IMR-90 (cell line): ENCODE results near the gene INSL6. TPM values are rescaled to one million over a fixed set of nuclear protein-coding genes. Genes with fewer than 3 reads are reported as not detected.

ENCODE experiments used
- ATAC-seq: fragments of 200-7000 bp; cut with Tn5 transposase; 2 replicates; pipeline ENCODE4 v1.9.1; 2020; ENCODE audit warnings: low read depth, mild to moderate bottlenecking, moderate library complexity
- BruUV-seq: library from RNA; stranded (reverse); fragments of 400-500 nt; replicated peaks from 2 replicates; lab custom pipeline; 2021; lab: Mats Ljungman, UMichigan
- CTCF ChIA-PET: fragments of 300-600 bp; formaldehyde crosslinking; extraction: SDS; loops from one replicate; lab custom pipeline; 2021; ENCODE audit warnings: antibody characterized with exemption; lab: Yijun Ruan, JAX
- POLR2A ChIA-PET: fragments of 300-600 bp; sonication (Branson Sonifier 250); formaldehyde crosslinking; loops from one replicate; lab custom pipeline; 2022; ENCODE audit warnings: antibody characterized with exemption; ENCODE audit not compliant: unreplicated experiment; lab: Charles Lee
- DNase-seq: peaks from one replicate; pipeline ENCODE4 v3.0.0; 2013
- H2AFZ ChIP-seq: replicated peaks from 2 replicates; pipeline ENCODE3; 2013; ENCODE audit warnings: low read length, mild to moderate bottlenecking; ENCODE audit not compliant: poor library complexity
- H2AK5ac ChIP-seq: 2 replicates; pipeline ENCODE4 v1.6.1; 2013; ENCODE audit warnings: low read depth, low read length, inconsistent platforms
- H2AK9ac ChIP-seq: replicated peaks from 2 replicates; pipeline ENCODE3; 2013; ENCODE audit warnings: mild to moderate bottlenecking, low read depth, low read length, moderate library complexity; ENCODE audit not compliant: poor library complexity
- H2BK120ac ChIP-seq: 2 replicates; pipeline ENCODE4 v1.6.1; 2013; ENCODE audit warnings: low read depth, low read length, inconsistent platforms
- H2BK15ac ChIP-seq: 3 replicates; pipeline ENCODE4 v1.6.1; 2013; ENCODE audit warnings: low read depth, low read length, inconsistent platforms
- H2BK20ac ChIP-seq: 2 replicates; pipeline ENCODE4 v1.6.1; 2013; ENCODE audit warnings: low read depth, mild to moderate bottlenecking, inconsistent platforms, low read length, moderate library complexity
- H2BK5ac ChIP-seq: 2 replicates; pipeline ENCODE4 v1.6.1; 2013; ENCODE audit warnings: mild to moderate bottlenecking, low read depth, low read length, inconsistent platforms; ENCODE audit not compliant: poor library complexity, severe bottlenecking
- H3K14ac ChIP-seq: replicated peaks from 2 replicates; pipeline ENCODE4 v1.6.1; 2013; ENCODE audit warnings: low read depth, low read length, inconsistent platforms
- H3K18ac ChIP-seq: 2 replicates; pipeline ENCODE4 v1.6.1; 2013; ENCODE audit warnings: low read depth, low read length, control low read depth
- H3K23ac ChIP-seq: 2 replicates; pipeline ENCODE4 v1.6.1; 2013; ENCODE audit warnings: low read depth, low read length, inconsistent platforms
- H3K27ac ChIP-seq: 2 replicates; pipeline ENCODE4 v1.5.1; 2013; ENCODE audit warnings: mild to moderate bottlenecking, control low read depth, low read length; ENCODE audit not compliant: insufficient read depth
- H3K27me3 ChIP-seq: 2 replicates; pipeline ENCODE4 v1.6.1; 2013; ENCODE audit warnings: low read length; ENCODE audit not compliant: control insufficient read depth, insufficient read depth
- H3K36me3 ChIP-seq: 2 replicates; pipeline ENCODE4 v1.6.1; 2013; ENCODE audit warnings: low read length, mixed read lengths; ENCODE audit not compliant: control insufficient read depth, insufficient read depth
- H3K4ac ChIP-seq: 2 replicates; pipeline ENCODE4 v1.6.1; 2013; ENCODE audit warnings: low read depth, low read length, inconsistent platforms
- H3K4me1 ChIP-seq: 2 replicates; pipeline ENCODE4 v1.6.1; 2013; ENCODE audit warnings: low read length, mixed read lengths; ENCODE audit not compliant: control insufficient read depth, insufficient read depth
- H3K4me2 ChIP-seq: 2 replicates; pipeline ENCODE4 v1.6.1; 2013; ENCODE audit warnings: low read depth, mild to moderate bottlenecking, control low read depth, low read length, moderate library complexity
- H3K4me3 ChIP-seq: 2 replicates; pipeline ENCODE4 v1.5.1; 2013; ENCODE audit warnings: low read depth, mild to moderate bottlenecking, control low read depth, low read length, moderate library complexity; ENCODE audit not compliant: insufficient read depth
- H3K56ac ChIP-seq: 2 replicates; pipeline ENCODE4 v1.6.1; 2013; ENCODE audit warnings: low read length, inconsistent platforms; ENCODE audit not compliant: insufficient read depth; ENCODE audit errors: extremely low read depth
- H3K79me1 ChIP-seq, 2 experiments: 2 replicates each; pipeline ENCODE4 v1.6.1; 2013; ENCODE audit warnings: low read length in 2 of 2, inconsistent platforms in 1 of 2, low read depth in 1 of 2
- H3K9ac ChIP-seq: 2 replicates; pipeline ENCODE4 v1.6.1; 2013; ENCODE audit warnings: low read depth, low read length, control low read depth
- H3K9me1 ChIP-seq: 2 replicates; pipeline ENCODE4 v1.6.1; 2013; ENCODE audit warnings: low read length, inconsistent platforms; ENCODE audit not compliant: insufficient read depth
- H3K9me3 ChIP-seq: 2 replicates; pipeline ENCODE4 v1.6.1; 2013; ENCODE audit warnings: low read length; ENCODE audit not compliant: control insufficient read depth, insufficient read depth
- H4K20me1 ChIP-seq: 2 replicates; pipeline ENCODE4 v1.6.1; 2013; ENCODE audit warnings: low read length, inconsistent platforms; ENCODE audit not compliant: insufficient read depth
- H4K5ac ChIP-seq: 2 replicates; pipeline ENCODE4 v1.6.1; 2013; ENCODE audit warnings: mild to moderate bottlenecking, low read depth, low read length, control low read depth
- H4K8ac ChIP-seq, 2 experiments: 2 replicates each; pipeline ENCODE4 v1.6.1; 2013; ENCODE audit warnings: low read depth in 2 of 2, low read length in 2 of 2, control low read depth in 1 of 2, inconsistent platforms in 1 of 2
- H4K91ac ChIP-seq: 2 replicates; pipeline ENCODE4 v1.6.1; 2013; ENCODE audit warnings: low read depth, low read length, inconsistent platforms; ENCODE audit not compliant: insufficient read depth
- CEBPB ChIP-seq: IDR thresholded peaks from 2 replicates; pipeline ENCODE4 v1.6.1; 2012; ENCODE audit warnings: low read depth, low read length, improper control_type of control experiment
- CTCF ChIP-seq: conservative IDR thresholded peaks from 2 replicates; pipeline ENCODE4 v1.5.1; 2012; ENCODE audit warnings: mild to moderate bottlenecking, low read depth, low read length, improper control_type of control experiment
- MAZ ChIP-seq: IDR thresholded peaks from 2 replicates; pipeline ENCODE4 v1.6.1; 2012; ENCODE audit warnings: low read depth, mild to moderate bottlenecking, low read length, improper control_type of control experiment, moderate library complexity, borderline replicate concordance
- MXI1 ChIP-seq: IDR thresholded peaks from 2 replicates; pipeline ENCODE4 v1.6.1; 2012; ENCODE audit warnings: low read depth, mild to moderate bottlenecking, low read length, moderate library complexity, borderline replicate concordance
- POLR2A ChIP-seq: IDR thresholded peaks from 2 replicates; pipeline ENCODE4 v1.6.1; 2012; ENCODE audit warnings: mild to moderate bottlenecking, low read depth, low read length
- RCOR1 ChIP-seq: IDR thresholded peaks from 2 replicates; pipeline ENCODE4 v1.6.1; 2012; ENCODE audit warnings: mild to moderate bottlenecking, low read length, improper control_type of control experiment; ENCODE audit not compliant: insufficient replicate concordance
- WGBS, 2 experiments: methylation state at CpG; one replicate each; pipeline versions ENCODE4 v1.1.5 to v1.1.7; 2013; ENCODE audit warnings: missing lambda C conversion rate in 2 of 2; ENCODE audit not compliant: insufficient read length in 1 of 2; ENCODE audit errors: extremely low coverage in 2 of 2; 5-methylcytosine and 5-hydroxymethylcytosine counted together
- dilution Hi-C: fragments of 300-500 bp; cut with HindIII; formaldehyde crosslinking; loops from one replicate; pipeline ENCODE4 v1.14.3; 2018; ENCODE audit warnings: low sequenced_read_pairs; ENCODE audit not compliant: unreplicated experiment
- in situ Hi-C: fragments of 300-500 bp; cut with MboI; formaldehyde crosslinking; loops from 3 replicates; pipeline ENCODE4 v1.14.3; 2019; ENCODE audit warnings: low sequenced_read_pairs, inconsistent platforms, mixed read lengths
- intact Hi-C: fragments of 100-400 bp; cut with micrococcal nuclease; formaldehyde crosslinking; loops from 2 replicates; pipeline ENCODE4 v1.10.0; 2022
- polyA plus RNA-seq, 3 experiments: library from polyadenylated mRNA; depleted of rRNA; stranded (reverse); fragments of >200 nt; gene quantifications; 2 replicates each; pipeline ENCODE4 v1.2.3, GENCODE V29; 2012; ENCODE audit warnings: low replicate concordance in 1 of 3
- total RNA-seq: library from RNA; depleted of rRNA; stranded (reverse); fragments of >200 nt; gene quantifications from 2 replicates; pipeline ENCODE4 v1.2.3, GENCODE V29; 2012
- TF ChIP-seq, protein P1 (sequence below): fragments of 150-350 bp; IDR thresholded peaks from 2 replicates; pipeline ENCODE4 v1.6.1; 2017; ENCODE audit warnings: mild to moderate bottlenecking, antibody characterized with exemption, low read length, low read depth

Gene INSL6
- total and polyA plus RNA-seq, 2 of the 4 experiments (the other 2 are of a cell fraction), result not detected

DNA sequence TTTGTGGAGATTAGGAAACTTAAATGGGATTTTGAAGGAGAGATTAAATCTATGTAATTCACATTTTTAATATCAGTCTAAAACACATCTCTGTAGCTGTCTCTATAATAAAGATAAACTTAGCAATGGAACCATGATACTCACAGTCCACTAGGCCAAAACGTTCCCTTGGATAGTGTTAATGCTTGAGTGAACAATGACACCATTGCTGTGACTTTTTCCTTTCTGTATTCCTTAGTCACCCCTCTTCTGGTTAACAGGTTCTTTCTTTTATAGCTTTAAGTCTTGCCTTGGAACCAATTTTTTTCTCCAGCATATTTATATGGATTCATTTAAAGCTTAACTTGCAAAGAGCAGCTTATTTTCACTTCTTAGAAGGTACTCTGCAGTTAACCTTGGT is 63.3 kb downstream of the INSL6 start:
- TF ChIP-seq MAZ (no peak), POLR2A (no peak), CTCF (no peak), MXI1 (no peak), RCOR1 (no peak), CEBPB (no peak)
- TF ChIP-seq, protein P1, sequence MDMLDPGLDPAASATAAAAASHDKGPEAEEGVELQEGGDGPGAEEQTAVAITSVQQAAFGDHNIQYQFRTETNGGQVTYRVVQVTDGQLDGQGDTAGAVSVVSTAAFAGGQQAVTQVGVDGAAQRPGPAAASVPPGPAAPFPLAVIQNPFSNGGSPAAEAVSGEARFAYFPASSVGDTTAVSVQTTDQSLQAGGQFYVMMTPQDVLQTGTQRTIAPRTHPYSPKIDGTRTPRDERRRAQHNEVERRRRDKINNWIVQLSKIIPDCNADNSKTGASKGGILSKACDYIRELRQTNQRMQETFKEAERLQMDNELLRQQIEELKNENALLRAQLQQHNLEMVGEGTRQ, result no peak
- Histone ChIP-seq H4K20me1 (no peaks in the 10 kb centered on the region), H3K9me1 (no peaks in the 10 kb centered on the region), H4K8ac (no peak overlapping the region), H2BK15ac (no peak overlapping the region), H3K14ac (no peak overlapping the region), H4K91ac (no peak overlapping the region), H2BK120ac (no peak overlapping the region), H3K79me1 (no peaks in the 10 kb centered on the region), H2BK20ac (no peak overlapping the region), H3K9me3 (no peaks in the 10 kb centered on the region), H3K4me3 (no peak overlapping the region), H3K36me3 (no peaks in the 10 kb centered on the region), H3K18ac (no peak overlapping the region), H3K4me1 (no peaks in the 10 kb centered on the region), H3K23ac (no peak overlapping the region), H3K4me2 (no peak overlapping the region), H2AK5ac (no peak overlapping the region), H3K27ac (no peak overlapping the region), H3K9ac (no peak overlapping the region), H3K27me3 (no peaks in the 10 kb centered on the region), H4K5ac (no peak overlapping the region), H3K56ac (no peak overlapping the region), H2BK5ac (no peak overlapping the region), H2AK9ac (no peak overlapping the region), H3K4ac (no peak overlapping the region), H2AFZ (no peak overlapping the region)
- ChIA-PET POLR2A (no interaction called here), CTCF (interaction anchor here (1.0 kb wide), 1 partner anchor 17 kb away, joined by 3 read pairs; no protein-coding TSS in a partner anchor)
- BruUV-seq, result no TSS peak
- dilution Hi-C loops (no loop called here), intact Hi-C loops (no loop called here), in situ Hi-C loops (no loop called here)
- no peak for ATAC-seq
- no peak for DNase-seq
- no CpG with 5 or more reads among the region's 1 CpG for WGBS, 2 experiments
